Fibroblast of lung (primary cell): ENCODE measurements around the gene ACBD6.

ENCODE experiments used
- EZH2 ChIP-seq: IDR thresholded peaks from 2 replicates; pipeline ENCODE4 v1.5.1; 2012; ENCODE audit warnings: low read length, control low read depth, mild to moderate bottlenecking; ENCODE audit errors: missing control alignments
- TF ChIP-seq, protein P1 (sequence below), 2 donors: IDR thresholded peaks in 1 of 2; conservative IDR thresholded peaks in 1 of 2; 1 replicate in 1 of 2; 2 replicates in 1 of 2; pipeline ENCODE4 v1.5.1; 2011 to 2012; ENCODE audit warnings: low read length in 2 of 2, control low read depth in 1 of 2, inconsistent platforms in 1 of 2, low read depth in 1 of 2, mild to moderate bottlenecking in 1 of 2

DNA sequence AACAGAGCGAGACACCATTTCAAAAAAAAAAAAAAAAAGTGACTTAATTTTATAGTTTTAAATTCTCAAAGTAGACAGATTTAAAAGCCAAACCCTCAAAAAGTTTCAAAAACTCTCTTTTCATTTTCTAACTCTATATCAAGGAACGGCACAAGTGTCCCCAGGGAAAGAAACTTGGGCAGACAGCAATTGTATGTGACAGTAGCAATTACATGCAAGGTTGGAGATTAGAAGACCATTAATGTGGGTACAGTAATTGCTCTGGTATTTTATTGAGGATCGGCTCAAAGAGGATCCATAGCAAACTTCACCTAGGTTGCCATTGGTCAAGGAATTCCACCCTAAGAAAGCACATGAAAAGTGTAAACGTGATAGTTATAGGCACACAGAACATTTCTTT, 46.2 kb downstream of the ACBD6 start:
- TF ChIP-seq, protein P1, sequence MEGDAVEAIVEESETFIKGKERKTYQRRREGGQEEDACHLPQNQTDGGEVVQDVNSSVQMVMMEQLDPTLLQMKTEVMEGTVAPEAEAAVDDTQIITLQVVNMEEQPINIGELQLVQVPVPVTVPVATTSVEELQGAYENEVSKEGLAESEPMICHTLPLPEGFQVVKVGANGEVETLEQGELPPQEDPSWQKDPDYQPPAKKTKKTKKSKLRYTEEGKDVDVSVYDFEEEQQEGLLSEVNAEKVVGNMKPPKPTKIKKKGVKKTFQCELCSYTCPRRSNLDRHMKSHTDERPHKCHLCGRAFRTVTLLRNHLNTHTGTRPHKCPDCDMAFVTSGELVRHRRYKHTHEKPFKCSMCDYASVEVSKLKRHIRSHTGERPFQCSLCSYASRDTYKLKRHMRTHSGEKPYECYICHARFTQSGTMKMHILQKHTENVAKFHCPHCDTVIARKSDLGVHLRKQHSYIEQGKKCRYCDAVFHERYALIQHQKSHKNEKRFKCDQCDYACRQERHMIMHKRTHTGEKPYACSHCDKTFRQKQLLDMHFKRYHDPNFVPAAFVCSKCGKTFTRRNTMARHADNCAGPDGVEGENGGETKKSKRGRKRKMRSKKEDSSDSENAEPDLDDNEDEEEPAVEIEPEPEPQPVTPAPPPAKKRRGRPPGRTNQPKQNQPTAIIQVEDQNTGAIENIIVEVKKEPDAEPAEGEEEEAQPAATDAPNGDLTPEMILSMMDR (conservative IDR thresholded peaks at IDR 0.05 in 1 of 2, IDR thresholded peaks at IDR 0.05 in 1 of 2; ENCODE audit: low read depth in 1 of 2, low read length in 2 of 2) = no peak
- TF ChIP-seq EZH2 = no peak
